CD4-positive, alpha-beta T cell treated with Interleukin-6 at 100 ng/mL for 8 hours (primary cell): ENCODE measurements around the gene NECTIN1.

ENCODE experiments used
- DNase-seq: peaks from one replicate; pipeline ENCODE4 v3.0.0-alpha.2; 2020; ENCODE audit warnings: mixed read lengths, low spot score

Gene NECTIN1

DNA sequence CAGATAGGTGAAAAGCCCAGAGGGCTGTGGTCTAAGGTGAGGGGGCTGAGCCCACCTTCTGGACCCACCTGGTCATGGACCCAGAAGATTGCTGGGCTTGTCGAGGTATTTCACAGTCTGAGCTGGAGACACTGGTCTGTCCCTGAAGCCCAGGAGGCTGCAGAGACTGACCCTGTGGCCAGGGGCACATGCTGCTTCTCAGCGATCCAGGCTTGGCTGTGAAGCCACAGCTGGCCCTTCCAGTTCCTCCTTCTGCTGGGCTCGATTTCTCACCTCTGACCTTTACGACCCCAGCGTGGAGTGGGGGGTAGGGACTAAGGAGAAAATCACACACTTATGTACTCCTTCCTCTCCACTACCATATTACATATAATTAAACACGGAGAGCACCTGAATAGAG is 88.5 kb downstream of the NECTIN1 start:
- DNase-seq, result no peak

DNA sequence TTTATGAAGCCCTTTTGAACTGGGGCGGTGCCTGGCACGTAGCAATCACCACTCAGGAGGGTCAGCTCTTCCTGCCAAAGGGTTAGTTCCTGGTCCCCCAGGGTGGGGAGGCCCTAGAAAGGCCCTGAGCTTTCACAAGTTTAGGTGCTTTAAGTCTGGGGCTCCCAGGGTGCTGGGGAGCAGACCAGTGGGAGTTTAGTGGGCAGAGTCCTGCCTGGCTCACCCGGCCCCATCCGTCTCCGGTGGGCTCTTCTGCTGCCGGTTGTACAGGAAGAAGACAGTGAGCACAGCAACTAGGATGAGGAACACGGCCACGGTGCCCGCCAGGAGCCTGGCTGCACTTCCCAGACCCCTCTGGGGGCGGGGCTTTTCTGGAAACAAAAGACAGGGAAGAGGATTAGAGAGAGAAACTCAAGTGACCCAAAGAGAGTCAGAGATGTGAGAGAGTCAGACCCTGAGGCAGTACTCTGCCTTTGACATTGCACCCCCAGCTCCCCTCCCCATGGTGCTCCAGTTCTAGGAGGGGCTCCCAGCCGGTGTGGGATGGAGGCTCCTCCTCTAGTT is 89.3 kb downstream of the NECTIN1 start:
- DNase-seq, result no peak

DNA sequence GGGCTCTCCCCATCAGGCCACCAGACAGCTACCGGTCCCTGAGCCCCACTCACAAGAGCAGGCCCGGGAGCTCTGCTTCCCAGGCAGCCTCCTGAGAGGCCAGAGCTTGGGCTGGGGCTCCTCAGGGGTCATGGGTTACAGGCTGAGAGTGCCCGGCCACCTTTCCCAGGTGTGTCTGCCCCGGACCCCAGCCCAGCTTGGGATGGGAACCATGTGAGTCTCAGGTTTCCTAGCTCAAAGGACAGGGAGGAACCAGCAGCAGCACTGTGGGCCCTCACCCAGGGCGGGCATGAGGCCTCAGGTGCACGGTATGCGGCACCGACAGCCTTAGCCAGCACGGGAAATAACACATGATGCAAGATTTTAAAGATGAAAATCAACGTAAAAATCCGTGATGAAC is 90.1 kb downstream of the NECTIN1 start:
- DNase-seq, result no peak

DNA sequence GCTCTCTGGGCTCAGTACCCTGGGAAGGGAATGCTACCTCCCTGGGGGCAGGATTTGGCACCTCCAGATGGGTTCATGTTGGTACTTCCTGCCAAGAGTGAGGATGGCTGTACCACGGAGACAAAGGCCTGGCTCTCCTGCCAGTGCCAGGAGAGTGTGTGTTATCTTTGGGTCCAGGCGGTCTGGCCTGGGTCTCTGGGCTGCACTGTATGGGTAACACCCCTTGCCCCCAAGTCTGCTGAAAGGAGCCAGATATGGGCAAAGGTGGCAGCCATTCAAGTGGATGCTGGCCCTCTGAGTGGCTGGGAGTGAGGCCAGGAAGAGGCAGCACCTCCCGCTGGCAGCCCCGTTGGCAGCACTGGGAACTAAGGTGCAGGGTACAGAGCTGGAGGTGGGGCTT is 91.5 kb downstream of the NECTIN1 start:
- no peak for DNase-seq

DNA sequence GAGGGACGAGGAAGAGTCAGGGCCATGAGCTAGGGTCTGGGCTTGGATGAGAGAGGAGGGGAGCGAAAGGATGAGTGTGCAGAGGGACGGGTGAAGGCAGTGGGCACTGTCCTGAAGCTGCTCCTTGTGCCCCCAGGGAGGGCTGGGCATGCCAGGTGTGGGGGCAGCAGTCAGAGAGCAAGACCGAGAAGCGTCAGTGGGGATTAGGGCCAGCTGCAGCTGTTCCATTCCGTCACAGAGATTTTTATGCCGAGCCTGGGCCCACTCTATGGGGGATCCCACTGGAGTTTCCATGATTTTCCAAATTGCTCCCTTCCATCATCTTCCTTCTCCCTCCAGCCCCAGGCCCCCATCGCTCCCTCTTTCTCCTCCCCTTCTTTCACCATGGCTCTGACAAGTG is 93.2 kb downstream of the NECTIN1 start:
- no peak for DNase-seq

DNA sequence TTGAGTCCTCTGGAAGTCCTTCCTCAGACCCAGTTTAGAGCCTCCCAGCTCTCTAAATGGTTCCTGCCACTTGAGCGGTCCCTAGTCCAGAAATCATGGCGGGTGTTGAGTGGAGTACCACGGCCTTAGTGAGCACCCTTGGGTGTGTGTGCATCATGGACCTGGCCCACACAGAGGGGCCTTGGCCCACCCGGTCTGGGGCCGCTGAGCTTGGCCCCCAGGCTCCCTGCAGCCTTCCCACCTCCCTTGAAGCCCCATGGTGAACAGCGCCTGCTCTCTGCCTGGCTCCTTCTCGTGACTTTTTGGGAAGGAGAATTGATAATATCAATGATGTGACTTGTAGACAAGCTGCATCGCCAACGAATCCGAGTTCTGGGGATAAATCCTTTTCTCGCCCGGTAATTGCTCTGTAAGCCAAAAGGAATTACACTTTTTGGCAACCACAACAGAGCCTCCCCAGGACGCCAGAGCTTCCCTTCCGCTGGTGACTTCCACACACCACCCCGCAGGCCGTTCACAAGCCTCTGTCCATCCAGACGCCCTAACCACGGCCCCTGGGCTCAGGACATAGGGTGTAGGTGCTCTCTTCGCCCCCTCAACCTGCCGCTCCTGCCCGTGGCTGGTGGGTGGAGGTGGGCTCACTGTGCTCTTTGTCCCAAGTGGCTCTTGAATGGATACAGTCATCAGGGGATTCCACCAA is 93.8 kb downstream of the NECTIN1 start:
- DNase-seq, result no peak

DNA sequence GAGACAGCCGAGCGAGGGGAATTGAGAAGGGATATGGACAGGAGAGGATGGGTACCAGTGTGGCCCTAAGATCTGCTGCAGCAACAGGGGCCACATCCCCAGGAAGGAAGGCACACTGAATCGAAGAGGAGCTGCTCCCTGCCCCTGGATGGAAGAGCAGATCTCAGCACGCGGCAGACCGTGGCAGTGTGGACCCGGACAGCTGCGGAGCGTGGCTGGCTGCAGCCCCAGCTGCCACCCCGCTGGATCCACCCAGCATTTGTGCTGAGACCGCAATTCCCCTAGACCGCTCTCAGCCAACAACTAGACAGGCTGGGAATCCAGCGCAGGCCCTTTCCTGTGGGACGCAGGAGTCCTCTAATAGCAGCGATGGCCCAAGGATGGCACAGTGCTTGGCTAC is 94.7 kb downstream of the NECTIN1 start:
- no peak for DNase-seq

DNA sequence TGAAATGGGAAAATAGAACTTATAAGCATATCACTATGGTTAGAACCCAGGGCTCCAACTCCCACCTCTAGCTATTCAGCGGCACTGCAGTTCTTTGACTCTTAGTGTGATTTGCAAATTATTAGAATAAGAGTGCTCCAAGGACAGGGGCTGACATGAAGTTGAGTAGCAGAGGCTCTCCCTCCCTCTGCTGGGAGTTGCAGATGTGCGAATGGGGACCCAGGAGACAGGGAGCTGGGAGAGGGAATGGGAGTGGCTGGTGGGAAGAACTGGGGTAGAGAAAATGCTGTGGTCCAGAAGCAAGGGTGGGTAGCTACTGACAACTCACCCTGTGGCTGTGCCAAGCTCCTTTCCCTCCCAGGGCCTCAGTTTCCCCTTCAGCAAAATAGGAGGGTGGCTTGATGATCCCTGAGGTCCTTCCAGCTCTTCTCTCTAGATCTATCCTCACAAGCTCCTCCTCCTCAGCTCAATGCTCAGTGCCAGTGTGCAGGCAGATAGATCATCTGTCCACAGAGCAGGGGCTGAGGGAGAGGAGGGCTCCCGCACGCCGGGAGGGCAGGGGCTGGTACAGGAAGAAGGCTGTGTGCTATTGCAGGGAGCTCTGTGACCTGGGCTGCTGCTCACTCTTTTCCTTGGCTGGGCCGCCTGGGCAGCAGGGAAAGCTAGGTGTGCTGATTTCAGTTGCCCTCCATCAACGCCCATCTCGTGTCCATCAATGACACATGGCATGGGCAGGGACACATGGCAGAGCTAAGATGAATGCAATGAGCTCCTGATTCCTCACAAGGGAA is 99.0 kb downstream of the NECTIN1 start:
- no peak for DNase-seq

DNA sequence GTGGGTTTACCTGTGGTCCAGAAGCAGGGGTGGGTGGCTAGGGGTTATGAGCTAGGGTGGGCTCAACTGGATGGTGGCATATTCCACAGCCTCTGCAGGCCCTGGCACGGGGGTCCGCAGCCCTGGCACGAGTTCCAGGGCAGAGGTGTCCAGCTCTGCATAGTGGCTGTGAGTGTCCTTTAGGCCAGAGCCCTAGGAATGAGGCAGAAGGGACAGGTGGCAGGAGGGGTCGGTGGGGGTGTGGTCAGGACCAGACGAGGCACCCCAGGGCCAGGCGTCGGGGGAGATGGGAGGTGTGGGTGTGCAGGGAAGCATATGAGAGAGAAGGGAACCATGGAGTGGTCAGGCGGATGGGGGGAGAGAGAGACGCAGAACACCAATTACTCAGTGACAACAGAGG is 99.9 kb downstream of the NECTIN1 start:
- DNase-seq, result no peak

DNA sequence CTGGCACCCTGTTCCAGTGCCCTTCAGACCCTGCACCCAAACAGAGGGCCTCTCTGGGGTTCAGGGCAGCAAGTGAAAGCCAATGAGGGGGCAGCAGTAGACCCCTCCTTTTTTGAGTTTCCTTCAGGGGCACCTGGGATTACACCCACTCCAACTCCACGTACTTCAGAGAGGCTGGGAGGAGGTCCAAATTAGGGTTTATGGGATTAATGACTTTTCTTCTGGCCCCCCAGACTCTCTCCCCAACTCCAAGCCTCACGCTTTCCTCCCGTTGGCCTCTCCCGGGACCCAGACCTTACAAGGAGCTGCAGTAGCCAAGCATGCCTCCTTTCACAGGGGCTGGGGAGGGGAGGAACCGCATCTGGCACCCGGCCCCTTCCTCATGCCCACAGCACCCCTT is 101.7 kb downstream of the NECTIN1 start:
- DNase-seq, result no peak

DNA sequence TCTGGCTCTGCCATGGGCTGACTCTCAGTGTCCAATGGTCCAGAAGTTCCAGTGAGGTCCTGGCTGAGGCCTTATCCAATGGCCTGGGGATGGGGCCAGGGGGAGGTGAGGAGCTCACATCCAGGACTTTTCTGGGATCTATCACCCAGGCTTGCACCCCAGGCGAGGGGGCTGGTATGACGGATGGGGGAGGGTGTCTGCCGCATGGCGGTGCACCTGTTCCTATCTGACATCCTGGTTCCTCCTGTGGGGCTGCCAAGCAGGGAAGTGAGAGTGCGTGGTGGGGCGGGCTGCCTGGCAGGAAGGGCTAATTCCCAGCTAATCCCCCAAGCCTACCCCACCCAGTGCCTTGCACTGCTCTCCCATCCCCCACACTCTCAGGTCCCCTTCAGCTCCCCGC is 102.1 kb downstream of the NECTIN1 start:
- no peak for DNase-seq

DNA sequence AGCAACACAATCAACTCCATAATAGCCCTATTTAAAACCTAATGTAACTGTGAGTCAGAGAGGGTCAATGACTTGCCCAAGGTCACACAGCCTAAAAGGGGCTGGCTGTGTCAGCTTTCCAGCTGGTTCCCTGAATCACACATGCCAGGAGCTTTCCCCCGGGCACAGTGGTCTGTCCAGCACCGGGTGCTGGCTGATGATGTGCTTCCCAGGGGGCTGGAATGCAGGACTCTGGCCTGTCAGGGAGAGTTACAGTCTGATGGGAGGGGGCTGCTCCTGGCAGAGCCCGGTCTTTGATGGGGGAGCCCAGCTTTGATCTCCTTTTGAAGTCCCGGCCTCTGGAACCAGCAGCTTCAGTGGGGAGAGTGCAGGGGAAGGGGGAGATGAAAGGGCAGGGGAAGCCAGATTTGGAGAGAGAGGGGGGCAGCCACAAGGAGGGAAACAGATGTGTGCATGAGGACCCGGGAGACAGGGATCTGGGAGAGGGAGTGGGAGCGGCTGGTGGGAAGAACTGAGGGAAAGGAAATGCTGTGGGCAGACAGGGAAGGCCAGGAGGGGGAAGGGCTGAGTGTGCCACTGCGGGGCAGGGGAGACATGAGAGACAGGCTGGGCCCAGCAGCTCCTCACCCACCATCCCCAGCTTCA is 102.7 kb downstream of the NECTIN1 start:
- DNase-seq, result no peak

DNA sequence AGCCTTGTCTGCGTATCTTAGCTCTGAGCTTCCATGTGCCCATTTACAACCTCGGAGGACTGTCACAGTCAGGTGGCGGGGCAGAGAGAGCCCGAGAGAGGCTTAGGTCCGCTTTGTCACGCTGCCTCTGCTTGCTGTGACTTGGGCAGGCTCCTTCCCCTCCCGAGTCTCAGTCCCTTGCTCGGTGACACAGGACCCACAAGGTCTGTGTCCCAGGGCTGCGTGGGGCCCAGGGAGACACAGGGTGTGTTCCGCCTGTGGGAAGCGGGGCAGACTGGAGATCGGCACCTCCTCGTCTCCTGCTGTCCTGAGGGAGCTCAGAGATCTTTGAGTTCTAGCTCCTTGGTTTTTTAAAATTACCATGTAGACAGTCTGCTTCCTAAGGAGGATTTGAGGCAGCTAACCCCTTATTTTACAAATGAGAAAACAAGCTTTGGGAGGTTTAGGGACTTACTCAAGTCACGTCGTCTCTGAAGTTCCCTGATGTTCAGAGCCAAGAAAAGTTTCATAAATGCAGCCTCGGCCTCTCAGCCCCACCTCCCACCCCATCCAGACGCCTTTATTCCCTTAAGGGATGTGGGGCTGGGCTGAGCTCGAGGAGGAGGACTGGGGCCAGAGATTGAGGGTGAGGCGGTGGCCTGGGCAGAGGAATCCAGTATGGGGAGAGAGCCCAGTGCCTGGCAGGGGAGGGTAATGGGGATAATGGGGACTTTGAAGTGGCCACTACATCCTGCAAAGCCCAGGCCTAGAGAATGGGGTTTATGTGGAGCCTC is 103.6 kb downstream of the NECTIN1 start:
- DNase-seq, result no peak

DNA sequence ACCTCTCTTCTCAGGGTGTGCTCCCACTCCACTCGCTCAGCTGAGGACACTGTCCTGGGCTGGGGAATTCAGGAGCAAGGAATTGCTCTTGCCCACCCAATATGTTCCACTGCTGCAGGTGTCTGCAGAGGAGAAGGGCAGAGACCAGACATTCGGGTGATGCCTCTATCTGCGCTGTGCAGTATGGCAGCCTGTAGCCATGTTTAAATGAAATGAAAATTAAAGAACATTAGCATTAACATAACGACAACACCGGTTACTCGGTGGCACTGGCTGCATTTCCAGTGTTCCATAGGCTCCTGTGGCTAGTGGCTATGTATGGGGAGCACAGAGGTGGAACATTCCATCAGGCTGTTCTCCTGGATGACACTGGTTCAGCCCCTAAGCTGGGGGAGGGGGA is 104.4 kb downstream of the NECTIN1 start:
- DNase-seq, result no peak

DNA sequence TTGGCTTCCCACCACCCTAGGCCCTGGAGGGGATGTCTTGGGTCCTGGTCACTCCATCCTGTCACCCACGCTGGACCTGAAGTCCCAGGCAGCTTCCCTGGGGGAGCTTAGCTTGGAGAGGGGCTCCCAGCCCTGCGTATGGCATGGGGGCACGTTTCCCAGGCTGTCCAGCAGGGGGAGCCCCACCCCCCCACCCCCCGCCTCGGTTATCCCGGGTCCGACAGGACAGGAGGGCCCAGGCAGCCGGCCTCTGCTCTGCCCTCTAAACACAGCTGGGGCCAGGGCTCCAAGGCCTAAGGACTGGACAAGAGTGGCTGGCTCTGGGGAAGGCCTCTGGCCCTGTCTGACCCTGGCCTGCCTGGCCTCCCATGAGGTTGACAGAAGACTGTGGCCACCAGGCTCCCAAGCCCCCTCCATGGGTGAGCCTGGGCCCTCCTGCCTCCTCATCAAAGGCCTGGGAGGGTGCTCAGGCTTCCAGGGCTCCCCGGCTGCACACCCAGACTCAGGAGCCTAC is 104.8 kb downstream of the NECTIN1 start:
- no peak for DNase-seq

DNA sequence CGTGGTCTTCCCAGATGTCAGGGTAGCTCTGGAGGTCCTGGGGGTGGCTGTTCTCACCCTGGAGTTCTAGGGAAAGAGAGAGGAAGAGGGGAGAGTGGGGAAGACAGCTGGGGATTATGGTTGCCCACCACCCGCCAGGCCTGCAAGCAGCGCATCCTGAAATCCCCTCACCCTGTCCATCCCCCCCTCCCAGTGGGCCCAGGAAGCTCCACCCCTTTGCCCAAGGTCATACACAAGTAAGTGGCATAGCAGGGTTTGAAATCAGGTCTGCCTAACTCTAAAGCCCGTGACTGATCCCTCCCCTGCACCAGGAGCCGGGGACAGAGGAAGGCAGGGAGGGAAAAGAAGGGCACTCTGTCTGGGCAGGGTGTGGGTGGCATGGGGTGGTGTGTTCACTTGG is 105.3 kb downstream of the NECTIN1 start:
- DNase-seq, result no peak

DNA sequence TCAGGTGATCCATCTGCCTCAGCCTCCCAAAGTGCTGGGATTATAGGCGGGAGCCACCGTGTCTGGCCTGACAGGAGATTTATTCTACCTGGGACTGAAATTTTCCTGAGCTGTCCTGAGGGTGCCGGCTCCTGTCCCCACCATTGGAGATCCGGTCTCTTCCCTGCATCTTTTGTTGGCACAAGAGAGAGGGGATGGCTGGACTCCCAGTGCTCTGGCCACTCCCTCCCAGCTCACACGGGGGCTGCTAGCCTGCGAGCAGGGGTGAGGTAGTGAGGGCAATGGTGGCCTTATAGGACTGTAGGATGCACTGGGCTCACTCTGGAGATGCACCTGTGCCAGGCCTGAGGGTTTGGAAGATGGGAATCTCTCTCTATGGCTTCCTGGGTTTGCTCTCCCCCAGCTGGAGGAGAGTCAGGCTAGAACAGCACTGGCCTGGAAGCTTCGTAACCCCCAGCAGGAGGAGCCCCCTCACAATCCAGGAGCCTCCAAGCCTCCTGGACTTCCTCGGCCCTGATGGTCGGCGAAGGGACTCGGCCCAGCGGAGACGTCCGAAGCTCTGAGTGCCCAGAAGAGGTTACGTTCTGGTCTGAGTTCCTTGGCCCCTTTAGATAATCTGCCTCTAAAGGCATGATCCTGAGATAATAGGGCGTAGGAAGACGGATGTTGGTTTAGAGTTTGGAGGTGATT is 106.4 kb downstream of the NECTIN1 start:
- no peak for DNase-seq

DNA sequence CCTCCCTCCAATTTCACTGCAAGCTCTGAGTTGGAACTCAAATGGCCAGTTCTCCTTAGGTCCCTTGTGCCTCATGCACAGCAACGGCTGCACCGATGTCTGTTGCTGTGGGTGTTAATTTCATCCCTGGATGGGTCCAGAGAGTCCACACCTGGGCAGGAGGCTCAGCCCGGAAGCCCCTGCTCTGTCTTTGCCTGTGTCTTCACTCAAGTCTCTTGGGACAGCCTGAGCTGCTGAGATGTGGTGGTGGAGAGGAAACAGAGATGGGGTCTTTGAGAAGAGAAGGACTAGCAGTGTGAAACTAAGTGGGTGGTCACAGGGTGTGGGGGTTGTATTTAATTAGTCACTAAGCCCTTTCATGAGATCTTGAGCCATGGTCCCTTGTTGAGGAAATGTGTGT is 109.3 kb downstream of the NECTIN1 start:
- DNase-seq, result no peak

DNA sequence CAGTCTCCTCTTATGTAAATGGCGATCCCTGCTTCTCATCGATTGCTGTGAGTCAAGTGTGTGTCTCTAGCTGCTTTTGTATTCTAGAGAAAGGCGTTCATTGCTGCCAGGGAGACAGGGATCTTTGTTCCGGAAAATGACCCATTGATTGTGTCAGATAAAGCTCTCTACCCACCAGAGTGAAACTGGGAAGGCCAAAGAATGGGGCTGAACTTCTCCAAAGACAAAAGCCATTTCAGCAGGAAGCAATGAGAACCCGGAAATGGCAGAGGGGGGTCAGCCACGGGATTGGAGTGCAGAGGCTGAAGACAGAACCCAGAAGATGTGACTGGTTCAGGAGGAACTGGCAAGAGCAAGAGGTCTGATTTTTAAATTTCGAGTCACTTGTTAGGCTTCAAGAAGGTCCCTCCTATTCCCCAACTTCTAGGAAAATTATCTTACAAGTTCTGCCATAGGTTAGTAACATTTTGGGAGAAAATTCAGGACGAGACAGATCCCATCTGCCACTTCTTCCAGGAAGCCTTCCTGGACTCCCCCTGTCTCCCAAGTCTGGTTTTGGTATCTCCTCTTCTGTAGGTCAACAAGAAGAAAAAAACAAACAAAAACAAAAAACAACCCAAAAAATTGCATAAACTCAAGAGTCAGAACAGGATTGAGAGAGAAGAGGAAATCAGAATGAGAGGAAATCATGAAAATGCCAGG is 110.6 kb downstream of the NECTIN1 start:
- DNase-seq, result no peak

DNA sequence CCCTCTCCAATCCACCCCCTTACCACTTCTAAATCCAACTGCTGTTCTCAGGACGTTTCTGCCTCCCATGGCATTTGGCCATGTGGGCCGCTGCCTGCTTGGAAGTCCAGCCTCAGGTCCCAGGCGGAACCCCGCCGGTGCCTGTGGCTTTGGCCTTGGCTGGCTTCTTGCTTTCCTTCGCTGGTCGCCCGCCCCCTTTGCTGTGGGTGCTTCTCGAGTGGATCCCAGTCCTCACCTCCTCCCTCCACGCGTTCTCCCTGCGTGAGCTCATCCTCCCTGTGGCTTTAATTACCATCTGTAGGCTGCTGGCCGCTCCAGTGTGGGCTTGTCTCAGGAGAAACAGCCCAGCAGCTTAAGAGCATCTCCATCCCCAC is 111.7 kb downstream of the NECTIN1 start:
- DNase-seq, result no peak
